Ureter (tissue), 1 donor: ENCODE results near the gene PTBP1. TPM values are rescaled to one million over a fixed set of nuclear protein-coding genes. Genes with fewer than 3 reads are reported as not detected.
"Not testable (repeated sequence)": the region's sequence is repeated elsewhere in the genome, so short reads cannot be mapped to it uniquely, and the experiment has no call there.

ENCODE experiments used
- DNase-seq: peaks from one replicate; pipeline ENCODE4 v3.0.0-alpha.2; 2020; ENCODE audit warnings: low spot score
- total RNA-seq: library from RNA; stranded (reverse); gene quantifications from one replicate; pipeline ENCODE4 v1.2.4, GENCODE V29; 2023
- donor health status: DM: yes; HTN: yes; CAD: no.

PTBP1 gene
- total RNA-seq, 1 donor from 2014 or later: 374 TPM

DNA sequence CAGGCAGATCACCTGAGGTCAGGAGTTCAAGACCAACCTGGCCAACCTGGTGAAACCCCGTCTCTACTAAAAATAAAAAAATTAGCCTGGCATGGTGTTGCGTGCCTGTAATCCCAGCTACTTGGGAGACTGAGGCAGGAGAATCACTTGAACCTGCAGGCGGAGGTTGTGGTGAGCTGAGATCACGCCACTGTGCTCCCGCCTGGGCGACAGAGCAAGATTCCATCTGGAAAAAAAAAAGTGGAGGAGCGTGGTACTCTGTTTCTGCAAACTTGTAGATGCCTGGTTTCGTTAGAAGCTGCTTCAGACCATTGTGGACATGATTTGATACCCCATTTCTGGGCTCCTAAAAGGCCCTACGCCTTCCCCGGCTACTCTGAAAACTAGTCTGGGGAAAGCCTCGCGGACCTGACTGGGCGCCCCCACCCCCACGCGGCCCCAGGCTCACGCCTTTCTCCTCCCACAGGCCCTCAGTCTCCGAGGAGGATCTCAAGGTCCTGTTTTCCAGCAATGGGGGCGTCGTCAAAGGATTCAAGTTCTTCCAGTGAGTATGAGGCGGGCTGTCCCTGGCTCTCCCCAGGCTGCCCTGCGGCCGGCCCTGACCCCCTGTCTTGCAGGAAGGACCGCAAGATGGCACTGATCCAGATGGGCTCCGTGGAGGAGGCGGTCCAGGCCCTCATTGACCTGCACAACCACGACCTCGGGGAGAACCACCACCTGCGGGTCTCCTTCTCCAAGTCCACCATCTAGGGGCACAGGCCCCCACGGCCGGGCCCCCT is 13.0 kb downstream of the PTBP1 start:
- no peak for DNase-seq

DNA sequence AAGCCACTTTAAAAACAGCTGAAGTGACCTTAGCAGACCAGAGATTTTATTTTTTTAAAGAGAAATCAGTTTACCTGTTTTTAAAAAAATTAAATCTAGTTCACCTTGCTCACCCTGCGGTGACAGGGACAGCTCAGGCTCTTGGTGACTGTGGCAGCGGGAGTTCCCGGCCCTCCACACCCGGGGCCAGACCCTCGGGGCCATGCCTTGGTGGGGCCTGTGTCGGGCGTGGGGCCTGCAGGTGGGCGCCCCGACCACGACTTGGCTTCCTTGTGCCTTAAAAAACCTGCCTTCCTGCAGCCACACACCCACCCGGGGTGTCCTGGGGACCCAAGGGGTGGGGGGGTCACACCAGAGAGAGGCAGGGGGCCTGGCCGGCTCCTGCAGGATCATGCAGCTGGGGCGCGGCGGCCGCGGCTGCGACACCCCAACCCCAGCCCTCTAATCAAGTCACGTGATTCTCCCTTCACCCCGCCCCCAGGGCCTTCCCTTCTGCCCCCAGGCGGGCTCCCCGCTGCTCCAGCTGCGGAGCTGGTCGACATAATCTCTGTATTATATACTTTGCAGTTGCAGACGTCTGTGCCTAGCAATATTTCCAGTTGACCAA is 13.7 kb downstream of the PTBP1 start:
- DNase-seq: no peak

DNA sequence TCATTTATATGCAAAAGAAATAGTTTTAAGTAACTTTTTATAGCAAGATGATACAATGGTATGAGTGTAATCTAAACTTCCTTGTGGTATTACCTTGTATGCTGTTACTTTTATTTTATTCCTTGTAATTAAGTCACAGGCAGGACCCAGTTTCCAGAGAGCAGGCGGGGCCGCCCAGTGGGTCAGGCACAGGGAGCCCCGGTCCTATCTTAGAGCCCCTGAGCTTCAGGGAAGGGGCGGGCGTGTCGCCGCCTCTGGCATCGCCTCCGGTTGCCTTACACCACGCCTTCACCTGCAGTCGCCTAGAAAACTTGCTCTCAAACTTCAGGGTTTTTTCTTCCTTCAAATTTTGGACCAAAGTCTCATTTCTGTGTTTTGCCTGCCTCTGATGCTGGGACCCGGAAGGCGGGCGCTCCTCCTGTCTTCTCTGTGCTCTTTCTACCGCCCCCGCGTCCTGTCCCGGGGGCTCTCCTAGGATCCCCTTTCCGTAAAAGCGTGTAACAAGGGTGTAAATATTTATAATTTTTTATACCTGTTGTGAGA is 14.3 kb downstream of the PTBP1 start:
- no peak for DNase-seq

- no peak for DNase-seq
Observed at GRCh38 chr19:812049-812746, 14.9 kb downstream of the PTBP1 start.

DNA sequence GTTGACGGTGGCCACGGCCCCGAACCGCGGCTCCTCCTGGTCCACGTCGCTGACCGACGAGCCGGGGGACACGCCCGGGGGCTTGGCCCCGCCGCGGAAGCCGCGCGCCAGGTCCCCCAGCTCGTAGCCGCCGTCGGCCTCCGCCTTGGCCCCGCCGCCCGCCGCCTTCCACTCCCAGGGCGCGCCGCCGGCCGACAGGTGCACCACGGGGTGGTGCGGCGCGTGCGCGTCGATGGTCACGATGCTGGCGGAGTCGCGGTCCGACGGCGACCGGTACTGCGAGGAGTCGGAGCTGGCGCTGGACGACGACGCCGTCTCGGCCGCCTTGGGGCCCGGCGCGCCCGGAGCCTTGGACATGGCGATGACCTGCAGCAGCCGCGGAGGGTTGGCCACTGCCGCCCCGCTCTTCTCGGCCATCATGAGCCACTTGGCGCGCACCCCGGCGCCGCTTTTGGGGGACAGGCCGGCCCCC is 15.5 kb downstream of the PTBP1 start:
- DNase-seq: no peak

DNA sequence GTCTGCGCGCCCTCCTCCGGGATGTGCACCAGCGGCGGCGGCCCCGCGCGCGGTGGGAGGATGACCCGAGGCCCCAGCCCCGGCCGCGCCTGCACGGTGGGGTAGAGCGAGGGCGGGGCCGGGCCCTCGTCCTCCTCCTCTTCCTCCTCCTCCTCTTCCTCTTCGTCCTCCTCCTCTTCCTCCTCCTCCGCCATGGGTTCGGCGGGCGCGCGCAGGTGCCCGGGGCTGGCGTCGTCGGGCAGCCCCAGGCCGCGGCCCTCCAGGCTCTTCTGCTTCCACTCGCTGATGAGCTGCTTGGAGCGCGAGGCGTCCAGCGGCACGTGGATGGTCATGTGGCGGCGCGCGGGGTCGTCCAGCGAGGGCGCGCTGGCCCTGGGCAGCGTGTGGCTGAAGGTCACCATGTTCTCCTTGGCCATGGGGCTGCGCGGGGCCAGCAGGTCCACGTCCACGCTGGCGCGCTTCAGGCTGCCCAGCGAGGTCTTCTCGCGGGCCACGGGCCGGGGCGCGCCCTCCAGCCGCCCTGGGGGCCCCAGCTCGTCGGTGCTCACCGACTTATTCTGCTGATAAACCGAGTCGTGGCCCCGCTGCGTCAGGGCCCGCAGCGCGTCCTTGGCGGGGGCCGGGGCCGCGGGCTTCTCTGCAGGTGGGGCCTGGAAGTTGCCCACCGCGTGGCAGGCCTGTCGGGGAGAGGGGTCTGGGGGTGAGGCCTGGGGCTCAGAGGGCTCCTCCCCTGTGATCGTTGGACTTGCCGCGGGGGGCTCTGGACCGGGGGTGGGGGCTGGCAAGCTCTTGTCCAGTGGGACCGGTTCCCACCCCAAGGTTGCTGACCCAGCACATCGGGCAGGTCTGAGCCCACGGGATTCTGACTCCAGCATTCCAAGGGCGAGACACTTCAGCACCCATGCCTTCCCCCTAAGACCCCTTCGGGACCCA is 16.2 kb downstream of the PTBP1 start:
- DNase-seq: no peak

DNA sequence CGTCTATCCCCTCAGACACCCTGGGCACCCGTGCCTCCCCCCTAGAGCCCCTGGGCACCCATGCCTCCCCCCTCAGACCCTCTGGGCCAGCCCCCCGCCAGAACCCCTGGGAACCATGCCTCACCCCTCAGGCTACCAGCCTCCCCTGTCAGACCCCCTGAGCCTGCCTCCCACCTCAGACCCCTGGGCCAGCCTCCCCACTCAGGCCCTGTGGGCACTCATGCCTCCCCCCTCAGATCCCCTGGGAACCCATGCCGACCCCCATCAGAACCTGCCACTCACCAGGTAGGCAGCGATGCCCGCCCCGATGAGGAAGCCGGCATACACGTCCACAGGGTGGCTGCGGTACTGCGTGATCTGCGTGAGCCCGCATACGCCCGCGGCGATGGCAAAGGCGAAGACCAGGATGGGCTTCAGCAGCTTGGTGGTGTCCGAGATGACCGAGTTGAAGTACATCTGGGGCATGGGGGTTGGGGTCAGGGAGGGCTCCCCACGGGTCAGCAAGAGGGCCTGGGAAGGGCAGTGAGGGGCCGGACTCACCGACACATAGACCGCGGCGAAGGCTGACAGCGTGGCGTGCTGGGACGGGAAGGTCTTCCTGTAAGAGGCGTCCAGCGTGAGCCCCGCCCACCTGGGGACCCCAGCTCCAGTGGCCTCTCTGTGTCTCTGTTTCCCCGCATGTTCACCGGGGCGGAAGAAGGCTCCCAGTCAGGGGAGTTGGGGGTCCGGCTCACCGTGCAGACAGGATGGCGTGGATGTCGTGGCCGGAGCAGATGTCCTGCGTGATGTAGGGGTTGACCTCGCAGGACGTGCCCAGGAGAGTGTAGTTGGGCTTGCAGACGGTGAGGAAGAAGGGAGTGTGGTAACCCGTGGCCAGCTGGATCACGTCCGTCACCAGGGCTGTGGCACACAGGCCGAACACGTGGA is 17.2 kb downstream of the PTBP1 start:
- no peak for DNase-seq

DNA sequence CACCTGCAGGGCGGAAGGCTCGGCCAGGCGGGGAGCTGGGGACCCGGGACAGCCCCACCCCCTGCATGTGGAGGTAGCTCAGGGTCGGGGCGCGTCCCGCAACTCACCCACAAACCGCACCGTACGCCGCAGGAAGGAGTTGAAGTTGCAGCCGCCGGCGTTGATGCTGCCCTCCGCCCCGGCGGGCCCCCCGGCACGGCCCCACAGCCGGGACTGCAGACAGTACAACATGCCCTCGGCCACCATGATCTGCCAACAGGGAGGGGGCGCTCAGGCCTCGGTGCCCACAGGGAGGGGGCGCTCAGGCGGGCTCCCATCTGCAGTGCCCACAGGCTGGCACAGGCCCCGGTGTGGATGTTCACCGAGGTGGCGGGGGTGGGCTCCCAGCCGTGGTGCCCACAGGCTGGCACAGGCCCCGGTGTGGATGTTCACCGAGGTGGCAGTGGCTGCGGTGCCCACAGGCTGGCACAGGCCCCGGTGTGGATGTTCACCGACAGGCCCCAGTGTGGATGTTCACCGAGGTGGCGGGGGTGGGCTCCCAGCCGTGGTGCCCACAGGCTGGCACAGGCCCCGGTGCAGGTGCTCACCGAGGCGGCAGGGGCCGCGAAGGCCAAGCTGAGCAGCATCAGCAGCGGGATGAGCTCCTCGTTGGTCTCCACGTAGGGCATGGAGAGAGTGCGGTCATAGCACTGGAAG is 18.0 kb downstream of the PTBP1 start:
- DNase-seq: no peak

DNA sequence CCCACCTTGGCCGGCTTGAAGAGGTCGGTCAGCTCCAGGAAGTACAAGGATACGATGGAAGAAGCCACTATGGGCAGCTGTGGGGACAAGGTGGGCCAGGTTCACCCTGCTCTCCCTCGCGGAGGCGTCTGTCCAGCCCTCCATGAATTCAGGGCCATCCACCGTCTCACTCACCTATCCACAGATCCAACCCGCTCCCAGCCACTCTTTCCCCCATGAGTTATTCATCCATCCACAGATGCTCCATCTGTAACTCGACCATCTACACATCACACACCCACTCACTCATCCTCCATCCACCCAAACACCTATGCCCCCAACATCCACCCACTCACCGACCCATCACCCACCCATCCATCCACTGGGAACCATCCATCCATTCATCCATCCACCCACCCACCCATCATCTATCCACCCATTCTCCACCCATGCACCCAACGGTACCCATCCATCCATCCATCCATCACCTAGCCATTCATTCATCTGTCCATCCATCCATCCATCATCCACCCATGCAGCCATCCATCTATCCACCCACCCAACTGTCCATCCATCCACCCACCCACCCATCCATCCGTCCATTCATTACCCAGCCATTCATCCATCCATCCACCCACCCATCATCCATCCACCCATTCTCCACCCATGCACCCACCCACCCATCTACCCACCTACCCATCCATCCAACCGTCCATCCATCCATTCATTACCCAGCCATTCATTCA is 18.7 kb downstream of the PTBP1 start:
- no peak for DNase-seq

DNA sequence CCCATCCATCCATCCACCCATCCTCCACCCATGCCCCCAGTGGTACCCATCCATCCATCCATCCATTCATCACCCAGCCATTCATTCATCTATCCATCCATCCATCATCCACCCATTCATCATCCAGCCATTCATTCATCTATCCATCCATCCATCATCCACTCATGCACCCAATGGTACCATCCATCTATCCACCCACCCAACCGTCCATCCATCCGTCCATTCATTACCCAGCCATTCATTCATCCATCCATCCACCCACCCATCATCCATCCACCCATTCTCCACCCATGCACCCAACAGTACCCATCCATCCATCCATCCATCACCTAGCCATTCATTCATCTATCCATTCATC is 19.2 kb downstream of the PTBP1 start:
- DNase-seq: no peak

DNA sequence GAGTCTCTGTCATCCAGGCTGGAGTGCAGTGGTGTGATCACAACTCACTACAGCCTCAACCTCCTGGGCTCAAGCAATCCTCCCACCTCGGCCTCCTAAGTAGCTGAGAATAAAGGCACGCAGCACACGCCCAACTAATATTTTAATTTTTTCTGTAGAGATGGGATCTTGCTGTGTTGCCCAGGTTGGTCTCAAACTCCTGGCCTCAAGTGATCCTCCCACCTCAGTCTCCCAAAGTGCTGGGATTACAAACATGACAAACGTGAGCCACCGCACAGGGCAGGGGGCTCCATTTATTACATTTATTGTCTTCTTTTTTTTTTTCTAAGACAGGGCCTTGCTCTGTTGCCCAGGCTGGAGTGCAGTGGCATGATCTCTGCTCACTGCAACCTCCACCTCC is 23.0 kb downstream of the PTBP1 start:
- DNase-seq: not testable (repeated sequence)

GRCh38 chr19:821231-821824 is 24.1 kb downstream of the PTBP1 start:
- DNase-seq: no peak

DNA sequence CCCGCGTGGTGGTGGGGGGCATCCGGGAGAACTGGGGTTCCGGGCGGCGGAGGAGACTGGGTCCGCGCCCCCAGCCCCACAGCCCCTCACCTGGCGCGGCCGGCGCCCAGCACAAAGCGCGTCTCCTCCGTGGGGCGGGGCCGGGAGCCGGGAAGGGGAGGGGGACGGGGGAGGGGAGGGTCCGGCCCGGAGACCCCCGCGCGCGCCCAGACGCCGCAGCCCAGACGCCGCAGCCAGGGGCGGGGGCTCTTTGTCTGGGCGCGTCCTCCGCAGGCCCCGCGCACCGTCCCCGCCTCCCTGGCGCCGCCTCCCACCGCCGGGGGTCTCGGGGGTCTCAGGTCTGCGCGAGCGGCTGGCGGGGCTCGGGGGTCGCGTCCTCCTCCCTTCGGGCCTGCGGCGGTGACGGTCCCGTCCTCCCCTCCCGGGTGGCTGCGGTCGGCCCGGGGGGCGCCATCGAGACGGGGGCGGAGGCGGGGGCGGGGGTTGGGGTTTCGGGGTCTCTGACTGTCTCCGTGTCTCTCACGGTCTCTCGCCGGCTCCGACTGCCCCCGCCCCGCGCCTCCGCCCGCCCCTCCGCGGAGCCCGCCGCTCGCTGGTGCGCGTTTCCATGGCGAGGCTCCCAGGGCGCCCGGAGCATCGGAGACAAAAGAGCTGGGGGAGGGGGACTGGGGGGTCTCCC is 24.7 kb downstream of the PTBP1 start, which contains the start of gene PLPPR3:
TSS of gene PLPPR3 (minus strand) at position 131 of the 679 bp plus-strand sequence. CDS start 396 bp downstream, outside the sequence.
- DNase-seq: no peak

- no peak for DNase-seq
Observed at GRCh38 chr19:823565-824121, 26.4 kb downstream of the PTBP1 start.

GRCh38 chr19:824885-825284 is 27.6 kb downstream of the PTBP1 start:
- DNase-seq: no peak

GRCh38 chr19:825897-826644 is 28.8 kb downstream of the PTBP1 start:
- DNase-seq: no peak

DNA sequence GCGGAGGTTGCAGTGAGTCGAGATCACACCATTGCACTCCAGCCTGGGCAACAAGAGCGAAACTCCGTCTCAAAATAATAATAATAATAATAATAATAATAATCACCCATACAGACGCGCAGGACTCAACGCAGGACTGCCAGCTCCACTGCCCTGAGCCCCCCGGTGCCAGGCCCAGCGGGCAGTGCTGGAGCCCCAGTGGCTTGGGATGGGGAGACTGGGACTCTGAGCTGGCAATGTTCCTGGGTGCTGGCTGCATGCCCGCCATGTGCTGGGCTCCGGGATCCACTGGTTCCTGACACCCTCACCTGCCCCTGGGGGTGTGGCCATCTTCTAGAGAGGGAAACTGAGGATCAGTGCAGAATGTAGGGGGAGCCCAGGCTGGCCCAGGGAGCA is 30.1 kb downstream of the PTBP1 start:
- DNase-seq: no peak
